Stimulated activated CD4-positive, alpha-beta T cell treated with anti-CD3 and anti-CD28 coated beads, Interleukin-2, amount 100 ng/mL, for 4 hours (primary cell): ENCODE results near the gene TGM3.
"Not testable (repeated sequence)": the region's sequence is repeated elsewhere in the genome, so short reads cannot be mapped to it uniquely, and the experiment has no call there.

Source experiments
- DNase-seq: peaks from one replicate; pipeline ENCODE4 v3.0.0-alpha.2; 2020; ENCODE audit warnings: low read depth

Gene TGM3

GRCh38 chr20:2295886-2296515 is at the start of gene TGM3:
TSS of gene TGM3 (plus strand) at chr20:2296001. CDS start at chr20:2296064, 63 bp downstream.
- DNase-seq, result no peak

- DNase-seq, result no peak
Observed at GRCh38 chr20:2246069-2246491, 49.7 kb upstream of the TGM3 start.

- DNase-seq, result no peak
Observed at GRCh38 chr20:2248837-2249236, 47.0 kb upstream of the TGM3 start.

- no peak for DNase-seq
Observed at GRCh38 chr20:2249935-2250334, 45.9 kb upstream of the TGM3 start.

- no peak for DNase-seq
Observed at GRCh38 chr20:2252419-2252997, 43.3 kb upstream of the TGM3 start.

GRCh38 chr20:2253256-2253655 is 42.5 kb upstream of the TGM3 start:
- DNase-seq, result no peak

GRCh38 chr20:2254333-2254732 is 41.5 kb upstream of the TGM3 start:
- no peak for DNase-seq

- no peak for DNase-seq
Observed at GRCh38 chr20:2255926-2256531, 39.8 kb upstream of the TGM3 start.

GRCh38 chr20:2259731-2260130 is 36.1 kb upstream of the TGM3 start:
- DNase-seq, result no peak

GRCh38 chr20:2260250-2260649 is 35.6 kb upstream of the TGM3 start:
- DNase-seq, result no peak

GRCh38 chr20:2261046-2261485 is 34.7 kb upstream of the TGM3 start:
- no peak for DNase-seq

GRCh38 chr20:2261629-2262028 is 34.2 kb upstream of the TGM3 start:
- DNase-seq, result no peak

- DNase-seq, result no peak
Observed at GRCh38 chr20:2264118-2264517, 31.7 kb upstream of the TGM3 start.

- not testable (repeated sequence) for DNase-seq
Observed at GRCh38 chr20:2264621-2265374, 31.0 kb upstream of the TGM3 start.

GRCh38 chr20:2273634-2274302 is 22.0 kb upstream of the TGM3 start:
- DNase-seq, result no peak

- DNase-seq, result no peak
Observed at GRCh38 chr20:2276015-2276414, 19.8 kb upstream of the TGM3 start.

- DNase-seq, result no peak
Observed at GRCh38 chr20:2279253-2279779, 16.5 kb upstream of the TGM3 start.

- DNase-seq, result no peak
Observed at GRCh38 chr20:2280082-2280481, 15.7 kb upstream of the TGM3 start.

GRCh38 chr20:2281563-2281962 is 14.2 kb upstream of the TGM3 start:
- DNase-seq, result no peak

- DNase-seq, result no peak
Observed at GRCh38 chr20:2282181-2282580, 13.6 kb upstream of the TGM3 start.

GRCh38 chr20:2283706-2284423 is 11.9 kb upstream of the TGM3 start:
- no peak for DNase-seq
